Type B pancreatic cell (in vitro differentiated cells): ENCODE results near the gene CXCR1. TPM values are rescaled to one million over a fixed set of nuclear protein-coding genes. Genes with fewer than 3 reads are reported as not detected.
"Not testable (repeated sequence)": the region's sequence is repeated elsewhere in the genome, so short reads cannot be mapped to it uniquely, and the experiment has no call there.

Experiments
- DNase-seq: peaks from one replicate; pipeline ENCODE4 v3.0.0; 2021; ENCODE audit warnings: mixed read lengths; ENCODE audit not compliant: unreplicated experiment; ENCODE audit errors: extremely low spot score
- H3K27ac Mint-ChIP-seq: 2 replicates; pipeline ENCODE4 v1.8.0; 2021; ENCODE audit warnings: mild to moderate bottlenecking, mixed read lengths
- H3K27me3 Mint-ChIP-seq: 2 replicates; pipeline ENCODE4 v1.8.0; 2021; ENCODE audit warnings: mixed read lengths
- H3K36me3 Mint-ChIP-seq: 2 replicates; pipeline ENCODE4 v1.8.0; 2021; ENCODE audit warnings: mixed read lengths
- H3K4me1 Mint-ChIP-seq: one replicate; pipeline ENCODE4 v1.8.0; 2021; ENCODE audit warnings: mixed read lengths; ENCODE audit not compliant: unreplicated experiment
- H3K4me3 Mint-ChIP-seq: 2 replicates; pipeline ENCODE4 v1.8.0; 2021; ENCODE audit warnings: mild to moderate bottlenecking, mixed read lengths
- H3K9me3 Mint-ChIP-seq: 2 replicates; pipeline ENCODE4 v1.8.0; 2021; ENCODE audit warnings: mixed read lengths
- total RNA-seq: library from RNA; stranded (reverse); gene quantifications from 2 replicates; pipeline ENCODE4 v1.2.1, GENCODE V29; 2021; ENCODE audit warnings: low replicate concordance
- TF ChIP-seq, protein P1 (sequence below): fragments of 200-600 bp; sonication (generic); conservative IDR thresholded peaks from 2 replicates; pipeline ENCODE4 v1.5.0; 2021; ENCODE audit warnings: antibody characterized with exemption, mild to moderate bottlenecking

The CXCR1 gene
- total RNA-seq, 1 donor from 2014 or later, result not detected

DNA sequence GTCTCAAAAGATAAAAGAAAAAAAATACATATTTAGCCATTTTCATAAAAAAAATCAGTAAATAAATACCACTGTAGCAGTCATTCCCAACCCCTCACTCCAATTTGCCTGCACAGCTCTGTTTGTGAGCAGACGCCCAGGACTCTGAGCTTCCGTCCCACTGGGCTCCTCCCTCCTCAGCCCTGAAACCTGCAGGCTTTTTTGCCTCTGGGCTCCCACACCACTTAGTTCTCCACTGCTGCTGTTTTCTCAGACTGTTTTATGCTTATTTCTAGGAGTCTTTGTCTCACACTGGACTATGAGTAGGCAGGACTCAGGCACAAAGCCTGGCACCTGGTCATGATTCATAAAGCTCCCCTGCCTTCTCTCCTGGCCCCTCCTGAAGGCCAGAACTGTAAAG, 6.1 kb upstream of the CXCR1 start:
- TF ChIP-seq, protein P1, sequence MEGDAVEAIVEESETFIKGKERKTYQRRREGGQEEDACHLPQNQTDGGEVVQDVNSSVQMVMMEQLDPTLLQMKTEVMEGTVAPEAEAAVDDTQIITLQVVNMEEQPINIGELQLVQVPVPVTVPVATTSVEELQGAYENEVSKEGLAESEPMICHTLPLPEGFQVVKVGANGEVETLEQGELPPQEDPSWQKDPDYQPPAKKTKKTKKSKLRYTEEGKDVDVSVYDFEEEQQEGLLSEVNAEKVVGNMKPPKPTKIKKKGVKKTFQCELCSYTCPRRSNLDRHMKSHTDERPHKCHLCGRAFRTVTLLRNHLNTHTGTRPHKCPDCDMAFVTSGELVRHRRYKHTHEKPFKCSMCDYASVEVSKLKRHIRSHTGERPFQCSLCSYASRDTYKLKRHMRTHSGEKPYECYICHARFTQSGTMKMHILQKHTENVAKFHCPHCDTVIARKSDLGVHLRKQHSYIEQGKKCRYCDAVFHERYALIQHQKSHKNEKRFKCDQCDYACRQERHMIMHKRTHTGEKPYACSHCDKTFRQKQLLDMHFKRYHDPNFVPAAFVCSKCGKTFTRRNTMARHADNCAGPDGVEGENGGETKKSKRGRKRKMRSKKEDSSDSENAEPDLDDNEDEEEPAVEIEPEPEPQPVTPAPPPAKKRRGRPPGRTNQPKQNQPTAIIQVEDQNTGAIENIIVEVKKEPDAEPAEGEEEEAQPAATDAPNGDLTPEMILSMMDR, result no peak
- H3K36me3 Mint-ChIP-seq, result no peaks in the 10 kb centered on the region
- H3K27ac Mint-ChIP-seq, result no peak overlapping the region
- H3K27me3 Mint-ChIP-seq, result peaks cover 8% of the 10 kb centered on the region
- H3K9me3 Mint-ChIP-seq, result no peaks in the 10 kb centered on the region
- H3K4me3 Mint-ChIP-seq, result no peak overlapping the region
- H3K4me1 Mint-ChIP-seq, result no peaks in the 10 kb centered on the region
- no peak for DNase-seq

DNA sequence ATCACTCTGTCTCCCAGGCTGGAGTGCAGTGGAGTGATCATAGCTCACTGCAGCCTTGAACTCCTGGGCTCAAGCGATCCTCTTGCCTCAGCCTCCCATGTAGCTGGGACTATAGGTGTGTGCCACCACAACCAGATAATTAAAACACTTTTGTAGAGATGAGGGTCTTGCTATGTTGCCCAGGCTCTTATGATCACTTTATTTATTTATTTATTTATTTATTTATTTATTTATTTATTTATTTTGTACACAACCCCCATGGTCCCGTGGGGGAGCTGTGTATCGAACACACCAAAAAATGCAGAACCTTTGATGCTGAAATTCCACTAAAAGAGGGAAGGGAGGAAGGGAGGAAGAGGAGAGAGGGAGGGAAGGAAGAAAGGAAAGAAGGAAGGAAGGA, 5.0 kb upstream of the CXCR1 start:
- not testable (repeated sequence) for H3K4me1 Mint-ChIP-seq, H3K4me3 Mint-ChIP-seq, DNase-seq, H3K9me3 Mint-ChIP-seq, H3K27ac Mint-ChIP-seq, H3K36me3 Mint-ChIP-seq
- H3K27me3 Mint-ChIP-seq, result peaks cover 12% of the 10 kb centered on the region

DNA sequence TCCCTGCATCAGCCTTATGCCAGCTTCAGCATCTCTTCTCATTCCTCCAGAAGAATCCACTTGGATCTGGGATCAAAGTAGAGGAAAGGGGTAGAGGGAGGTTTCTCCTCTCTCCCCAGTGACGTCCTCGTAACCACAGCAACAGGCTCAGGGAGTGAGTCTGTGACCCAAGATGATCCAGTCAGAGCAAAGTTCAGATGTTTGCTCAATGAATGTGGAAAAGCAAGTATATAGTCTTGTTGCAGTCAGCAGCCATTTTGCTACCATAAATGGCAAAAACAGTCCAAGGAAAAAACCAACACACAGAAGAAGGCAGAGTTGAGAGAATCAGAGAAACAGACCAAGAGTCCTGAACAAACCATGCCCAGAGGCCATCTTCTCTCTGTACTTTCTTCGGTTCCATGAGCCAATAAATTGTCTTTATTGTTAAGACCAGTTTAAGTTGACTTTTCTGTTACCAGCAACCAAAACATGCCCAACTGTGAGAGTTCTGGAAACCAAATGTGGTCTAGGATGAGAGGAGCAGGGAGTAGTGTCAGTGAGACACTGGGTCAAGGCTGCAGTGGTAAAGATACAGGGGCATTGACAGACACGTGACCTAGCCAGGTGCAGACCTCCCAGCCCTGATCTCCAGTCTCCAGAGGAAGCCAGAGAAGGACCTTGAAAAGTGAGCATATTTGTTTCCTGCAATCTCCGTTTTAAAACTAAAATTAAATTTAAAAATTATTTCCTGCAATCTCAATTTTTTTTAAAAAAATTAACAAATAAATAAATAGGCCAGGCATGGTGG, 3.2 kb upstream of the CXCR1 start:
- no peaks in the 10 kb centered on the region for H3K36me3 Mint-ChIP-seq
- H3K27ac Mint-ChIP-seq, result peak overlapping the region; percentile 32
- no peaks in the 10 kb centered on the region for H3K9me3 Mint-ChIP-seq
- no peak for DNase-seq
- H3K27me3 Mint-ChIP-seq, result peaks cover 19% of the 10 kb centered on the region
- TF ChIP-seq, protein P1, result no peak
- no peaks in the 10 kb centered on the region for H3K4me1 Mint-ChIP-seq
- H3K4me3 Mint-ChIP-seq, result no peak overlapping the region

DNA sequence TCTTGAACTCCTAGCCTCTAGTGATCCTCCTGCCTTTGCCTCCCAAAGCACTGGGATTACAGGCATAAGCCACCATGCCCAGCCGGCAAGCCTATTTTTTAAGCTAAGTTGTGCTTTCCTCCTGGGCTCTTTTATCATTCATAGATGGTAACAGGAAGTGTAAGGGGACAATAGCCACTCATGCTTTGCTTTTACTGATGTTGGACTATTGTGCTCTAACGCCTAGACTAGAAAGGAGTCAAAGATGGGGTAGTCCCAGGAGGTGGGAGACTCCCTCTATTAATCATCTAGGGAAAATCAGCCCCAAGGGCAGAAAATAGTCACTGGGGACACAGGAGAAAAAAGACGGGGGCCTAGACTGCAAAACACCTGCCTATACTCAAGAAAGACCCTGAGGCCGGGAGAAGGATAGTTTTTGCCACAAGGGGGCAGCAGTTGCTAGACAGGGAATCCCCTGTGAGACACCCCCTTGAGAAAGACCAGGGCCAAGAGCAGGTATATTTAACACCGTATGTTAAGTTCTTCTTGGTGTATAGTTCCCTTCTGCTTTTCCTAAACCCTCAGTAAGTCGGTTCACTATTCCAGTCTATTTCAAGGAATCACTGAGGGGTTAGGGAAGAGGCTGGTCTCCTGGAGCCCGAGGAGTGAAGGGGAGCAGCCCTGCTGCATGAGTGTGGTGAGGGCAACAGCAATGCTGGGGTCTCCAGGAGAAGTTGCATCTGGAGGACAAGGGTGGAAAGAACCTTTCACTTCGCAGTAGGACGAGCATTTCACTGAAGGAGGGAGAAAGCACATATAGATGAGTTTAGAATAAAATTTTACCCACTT, 2.1 kb upstream of the CXCR1 start:
- TF ChIP-seq, protein P1, result peak; percentile 78
- DNase-seq, result no peak
- H3K27ac Mint-ChIP-seq, result no peak overlapping the region
- peaks cover 30% of the 10 kb centered on the region for H3K27me3 Mint-ChIP-seq
- H3K4me1 Mint-ChIP-seq, result no peaks in the 10 kb centered on the region
- H3K9me3 Mint-ChIP-seq, result no peaks in the 10 kb centered on the region
- no peaks in the 10 kb centered on the region for H3K36me3 Mint-ChIP-seq
- no peak overlapping the region for H3K4me3 Mint-ChIP-seq

DNA sequence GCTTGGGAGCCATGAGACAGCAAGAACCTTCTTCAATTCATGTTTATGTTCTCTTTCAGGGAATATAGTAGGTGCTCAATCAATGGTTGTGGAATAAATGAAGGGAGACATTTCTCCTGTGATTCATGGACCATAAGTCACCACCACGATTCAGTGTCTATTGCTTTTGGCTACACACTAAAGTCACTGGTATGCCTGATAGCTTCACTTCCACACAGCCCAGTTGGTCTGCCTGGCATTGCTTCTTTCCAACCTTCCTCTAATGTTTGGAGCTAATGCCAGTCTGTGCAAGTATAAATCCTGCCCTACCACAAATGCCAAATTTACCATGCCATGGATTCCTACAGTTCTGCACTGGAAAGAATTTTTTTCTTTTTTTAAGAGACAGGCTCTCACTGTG, 1.3 kb upstream of the CXCR1 start:
- no peak for DNase-seq
- Mint-ChIP-seq H3K27ac (no peak overlapping the region), H3K36me3 (no peaks in the 10 kb centered on the region), H3K27me3 (peaks cover 35% of the 10 kb centered on the region), H3K4me3 (no peak overlapping the region), H3K4me1 (no peaks in the 10 kb centered on the region), H3K9me3 (no peaks in the 10 kb centered on the region)
- TF ChIP-seq, protein P1, result no peak

DNA sequence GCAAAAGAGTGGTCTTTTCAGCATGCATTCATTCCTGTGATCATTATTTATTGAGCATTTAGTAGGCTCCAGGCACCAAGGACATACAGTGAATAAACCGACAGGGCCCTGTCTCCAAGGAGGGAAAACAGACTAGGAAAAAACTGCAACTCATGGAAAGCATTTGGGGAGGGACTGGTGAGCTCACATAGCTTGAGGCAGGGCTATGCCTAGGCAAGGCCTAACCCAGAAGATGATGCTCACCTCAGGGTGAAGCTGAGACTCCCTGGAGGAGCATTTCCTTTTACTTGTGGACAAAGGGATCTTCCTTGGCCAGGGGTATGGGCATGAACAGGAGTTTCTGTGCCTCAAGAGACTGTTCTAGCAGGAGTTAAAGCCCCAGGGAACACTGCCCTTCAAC, 3.9 kb downstream of the CXCR1 start:
- Mint-ChIP-seq H3K4me1 (no peaks in the 10 kb centered on the region), H3K4me3 (no peak overlapping the region)

More for the DNA sequence above, 3.9 kb downstream of the CXCR1 start:
- TF ChIP-seq, protein P1, result no peak
- Mint-ChIP-seq H3K9me3 (no peaks in the 10 kb centered on the region), H3K27ac (no peak overlapping the region), H3K36me3 (no peaks in the 10 kb centered on the region), H3K27me3 (peaks cover 53% of the 10 kb centered on the region)
- no peak for DNase-seq
